ENCODE measurements around the gene NEURL1. TPM values are rescaled to one million over a fixed set of nuclear protein-coding genes. Genes with fewer than 3 reads are reported as not detected.
"Not testable (repeated sequence)": the region's sequence is repeated elsewhere in the genome, so short reads cannot be mapped to it uniquely, and the experiment has no call there.

Gene NEURL1
- total RNA-seq, 1 donor from 2014 or later = 1.2 TPM

- DNase-seq (ENCODE audit: low spot score) = no peak
Measured at GRCh38 chr10:103513380-103514060, 20.0 kb downstream of the NEURL1 start.

GRCh38 chr10:103514244-103514643 is 20.7 kb downstream of the NEURL1 start:
- DNase-seq (ENCODE audit: low spot score) = no peak

- DNase-seq (ENCODE audit: low spot score) = no peak
Measured at GRCh38 chr10:103517234-103518085, 24.0 kb downstream of the NEURL1 start.

- DNase-seq (ENCODE audit: low spot score) = no peak
Measured at GRCh38 chr10:103519798-103520197, 26.3 kb downstream of the NEURL1 start.

- DNase-seq (ENCODE audit: low spot score) = not testable (repeated sequence)
Measured at GRCh38 chr10:103522006-103522405, 28.5 kb downstream of the NEURL1 start.

GRCh38 chr10:103523683-103524082 is 30.2 kb downstream of the NEURL1 start:
- no peak for DNase-seq (ENCODE audit: low spot score)

- DNase-seq (ENCODE audit: low spot score) = no peak
Measured at GRCh38 chr10:103525901-103526300, 32.4 kb downstream of the NEURL1 start.

- DNase-seq (ENCODE audit: low spot score) = not testable (repeated sequence)
Measured at GRCh38 chr10:103527476-103527875, 34.0 kb downstream of the NEURL1 start.

- DNase-seq (ENCODE audit: low spot score) = no peak
Measured at GRCh38 chr10:103528549-103528948, 35.0 kb downstream of the NEURL1 start.

- no peak for DNase-seq (ENCODE audit: low spot score)
Measured at GRCh38 chr10:103529539-103529938, 36.0 kb downstream of the NEURL1 start.

- no peak for DNase-seq (ENCODE audit: low spot score)
Measured at GRCh38 chr10:103533827-103534226, 40.3 kb downstream of the NEURL1 start.

GRCh38 chr10:103534621-103535498 is 41.4 kb downstream of the NEURL1 start:
- DNase-seq (ENCODE audit: low spot score) = no peak

GRCh38 chr10:103535595-103535994 is 42.1 kb downstream of the NEURL1 start:
- no peak for DNase-seq (ENCODE audit: low spot score)

- DNase-seq (ENCODE audit: low spot score) = no peak
Measured at GRCh38 chr10:103539751-103540150, 46.2 kb downstream of the NEURL1 start.

- no peak for DNase-seq (ENCODE audit: low spot score)
Measured at GRCh38 chr10:103540722-103541121, 47.2 kb downstream of the NEURL1 start.

- DNase-seq (ENCODE audit: low spot score) = no peak
Measured at GRCh38 chr10:103541616-103542015, 48.1 kb downstream of the NEURL1 start.

- DNase-seq (ENCODE audit: low spot score) = no peak
Measured at GRCh38 chr10:103542764-103543616, 49.5 kb downstream of the NEURL1 start.

GRCh38 chr10:103543617-103544525 is 50.4 kb downstream of the NEURL1 start:
- DNase-seq (ENCODE audit: low spot score) = no peak

- DNase-seq (ENCODE audit: low spot score) = no peak
Measured at GRCh38 chr10:103544657-103545310, 51.3 kb downstream of the NEURL1 start.

GRCh38 chr10:103545366-103545765 is 51.9 kb downstream of the NEURL1 start:
- DNase-seq (ENCODE audit: low spot score) = no peak

All from ureter (tissue), 1 donor.